Subcutaneous adipose tissue (tissue), 4 donors: ENCODE results near the gene CCT5. TPM values are rescaled to one million over a fixed set of nuclear protein-coding genes. Genes with fewer than 3 reads are reported as not detected.

Source experiments
- total RNA-seq, 4 donors: library from RNA; depleted of rRNA; stranded (reverse); fragments of >200 nt; gene quantifications; one replicate each; pipeline ENCODE4 v1.1.0, GENCODE V29; 2016
- TF ChIP-seq, protein P1 (sequence below): fragments of 450-650 bp; IDR thresholded peaks from one replicate; pipeline ENCODE4 v1.5.1; 2016; ENCODE audit warnings: low read depth, mild to moderate bottlenecking, control low read depth, antibody characterized with exemption, moderate library complexity

The CCT5 gene
- total RNA-seq, 4 donors from 2014 or later = 130 to 187 (median 153) TPM

DNA sequence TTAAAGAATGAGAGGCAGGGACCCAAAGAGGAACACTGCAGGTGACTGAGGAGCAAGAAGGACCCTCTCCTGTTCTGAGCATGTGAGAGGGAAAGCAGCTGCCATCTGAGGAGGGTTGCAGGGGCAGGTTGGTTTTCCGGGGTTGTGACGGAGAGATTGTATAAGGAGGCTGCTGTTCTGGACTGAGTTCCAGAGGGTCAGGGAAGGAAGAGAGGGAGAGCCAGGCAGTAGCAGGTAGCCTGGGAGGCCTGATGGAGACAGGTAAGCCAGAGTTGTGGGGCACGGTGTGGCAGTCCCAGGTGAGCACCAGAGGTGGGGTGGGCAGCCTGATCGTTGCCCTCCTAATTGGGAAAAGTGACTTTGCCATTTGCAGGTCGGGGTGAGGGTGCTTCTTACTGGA lies 9.8 kb downstream of the CCT5 start:
- TF ChIP-seq, protein P1, sequence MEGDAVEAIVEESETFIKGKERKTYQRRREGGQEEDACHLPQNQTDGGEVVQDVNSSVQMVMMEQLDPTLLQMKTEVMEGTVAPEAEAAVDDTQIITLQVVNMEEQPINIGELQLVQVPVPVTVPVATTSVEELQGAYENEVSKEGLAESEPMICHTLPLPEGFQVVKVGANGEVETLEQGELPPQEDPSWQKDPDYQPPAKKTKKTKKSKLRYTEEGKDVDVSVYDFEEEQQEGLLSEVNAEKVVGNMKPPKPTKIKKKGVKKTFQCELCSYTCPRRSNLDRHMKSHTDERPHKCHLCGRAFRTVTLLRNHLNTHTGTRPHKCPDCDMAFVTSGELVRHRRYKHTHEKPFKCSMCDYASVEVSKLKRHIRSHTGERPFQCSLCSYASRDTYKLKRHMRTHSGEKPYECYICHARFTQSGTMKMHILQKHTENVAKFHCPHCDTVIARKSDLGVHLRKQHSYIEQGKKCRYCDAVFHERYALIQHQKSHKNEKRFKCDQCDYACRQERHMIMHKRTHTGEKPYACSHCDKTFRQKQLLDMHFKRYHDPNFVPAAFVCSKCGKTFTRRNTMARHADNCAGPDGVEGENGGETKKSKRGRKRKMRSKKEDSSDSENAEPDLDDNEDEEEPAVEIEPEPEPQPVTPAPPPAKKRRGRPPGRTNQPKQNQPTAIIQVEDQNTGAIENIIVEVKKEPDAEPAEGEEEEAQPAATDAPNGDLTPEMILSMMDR = no peak

DNA sequence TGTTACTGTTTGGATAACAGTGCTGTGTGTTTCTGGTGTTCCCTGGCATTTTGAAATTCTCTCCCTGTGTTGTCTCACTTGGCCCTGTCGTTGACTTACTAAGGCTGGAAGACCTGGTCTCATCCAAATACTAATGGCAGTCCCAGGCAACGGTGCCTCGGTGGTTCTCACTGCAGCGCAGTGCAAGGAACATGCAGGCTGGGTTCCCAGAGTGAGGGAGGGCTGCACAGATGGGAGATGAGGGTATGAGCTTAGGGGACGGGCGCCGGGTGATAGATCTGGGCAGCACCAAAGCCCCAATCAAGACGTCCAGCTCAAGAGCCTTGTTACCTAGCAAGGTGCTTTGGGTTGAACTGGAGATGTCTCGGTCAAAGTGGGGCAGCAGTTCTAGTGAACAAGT lies 11.0 kb downstream of the CCT5 start:
- TF ChIP-seq, protein P1 = no peak

DNA sequence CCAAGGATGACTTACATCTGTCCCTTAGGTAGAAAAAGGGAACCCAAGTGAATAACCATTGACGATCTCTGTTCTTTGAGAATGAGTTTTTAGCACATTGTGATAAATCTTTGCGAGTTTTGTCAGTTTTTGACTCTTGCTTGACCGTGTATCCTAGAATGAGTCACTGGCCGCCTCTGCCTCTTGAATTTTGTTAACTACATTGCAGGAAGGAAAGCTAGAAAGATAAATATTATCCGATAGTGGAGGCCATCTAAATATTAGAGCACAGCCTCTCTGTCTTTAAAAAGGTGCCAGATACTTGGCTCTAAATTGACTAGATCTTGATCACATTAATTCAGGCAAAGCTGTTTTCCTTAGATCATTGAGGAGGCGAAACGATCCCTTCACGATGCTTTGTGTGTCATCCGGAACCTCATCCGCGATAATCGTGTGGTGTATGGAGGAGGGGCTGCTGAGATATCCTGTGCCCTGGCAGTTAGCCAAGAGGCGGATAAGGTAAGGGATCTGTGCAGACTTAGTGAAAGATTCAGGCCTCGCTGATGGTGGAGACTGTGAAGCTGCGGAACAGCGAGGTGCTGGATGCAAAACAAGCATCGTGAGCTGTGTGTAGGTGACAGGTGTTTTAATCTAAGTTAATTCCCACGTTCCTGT lies 12.2 kb downstream of the CCT5 start:
- TF ChIP-seq, protein P1 = no peak

DNA sequence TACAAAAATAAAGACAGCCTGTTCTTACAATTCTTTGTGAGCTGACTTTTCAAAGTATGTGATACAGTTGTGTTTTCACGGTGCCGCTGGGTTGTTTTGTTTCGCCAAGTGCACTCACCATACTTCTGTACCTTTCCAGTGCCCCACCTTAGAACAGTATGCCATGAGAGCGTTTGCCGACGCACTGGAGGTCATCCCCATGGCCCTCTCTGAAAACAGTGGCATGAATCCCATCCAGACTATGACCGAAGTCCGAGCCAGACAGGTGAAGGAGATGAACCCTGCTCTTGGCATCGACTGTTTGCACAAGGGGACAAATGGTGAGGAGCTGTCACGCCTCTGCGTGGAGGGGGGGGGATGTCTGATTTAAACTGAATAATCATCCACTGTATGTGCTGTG lies 12.9 kb downstream of the CCT5 start:
- TF ChIP-seq, protein P1 = no peak

DNA sequence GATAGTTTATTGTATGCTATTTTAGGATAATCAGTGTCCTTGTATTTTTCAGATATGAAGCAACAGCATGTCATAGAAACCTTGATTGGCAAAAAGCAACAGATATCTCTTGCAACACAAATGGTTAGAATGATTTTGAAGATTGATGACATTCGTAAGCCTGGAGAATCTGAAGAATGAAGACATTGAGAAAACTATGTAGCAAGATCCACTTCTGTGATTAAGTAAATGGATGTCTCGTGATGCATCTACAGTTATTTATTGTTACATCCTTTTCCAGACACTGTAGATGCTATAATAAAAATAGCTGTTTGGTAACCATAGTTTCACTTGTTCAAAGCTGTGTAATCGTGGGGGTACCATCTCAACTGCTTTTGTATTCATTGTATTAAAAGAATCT lies 14.5 kb downstream of the CCT5 start:
- TF ChIP-seq, protein P1 = no peak

DNA sequence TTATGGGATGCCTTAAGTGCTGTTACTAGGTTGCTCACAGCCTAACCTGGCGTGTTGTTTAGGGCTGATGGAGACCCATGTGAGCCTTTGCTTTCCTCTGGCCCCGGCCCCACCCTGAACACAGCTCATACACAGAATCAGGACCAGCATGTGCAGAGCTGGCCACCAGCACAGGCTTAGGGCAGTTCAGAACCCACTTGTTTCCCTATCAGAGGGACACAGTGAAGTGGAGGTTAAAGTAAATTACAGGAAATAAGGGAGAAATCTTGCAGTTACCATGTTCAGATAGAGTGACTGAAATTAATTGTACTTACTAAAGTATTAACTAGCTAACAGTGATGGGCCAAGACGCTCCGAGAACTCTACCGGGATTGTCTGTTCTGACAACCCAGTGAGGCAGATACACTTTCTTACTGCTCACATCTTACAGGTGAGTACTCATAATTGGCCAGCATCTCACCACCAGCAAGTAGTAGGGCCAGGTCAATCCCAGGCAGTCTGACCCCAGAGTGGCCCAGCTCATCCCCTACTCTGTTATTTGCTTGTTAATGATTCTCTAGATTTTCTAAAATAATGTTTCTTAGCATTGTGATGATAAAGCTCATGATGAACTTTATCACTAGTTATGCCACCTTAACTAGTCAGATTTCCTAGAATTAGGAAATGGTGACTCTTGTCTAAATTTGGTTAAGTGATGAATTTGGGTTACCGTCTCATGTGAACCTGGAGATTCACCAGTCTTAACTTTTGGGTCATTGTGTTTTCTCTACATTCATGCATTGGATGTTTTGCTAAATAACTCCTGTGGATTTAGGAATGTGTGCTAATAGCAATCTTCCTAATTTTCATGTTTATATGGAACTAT lies 15.4 kb downstream of the CCT5 start:
- TF ChIP-seq, protein P1 = no peak

DNA sequence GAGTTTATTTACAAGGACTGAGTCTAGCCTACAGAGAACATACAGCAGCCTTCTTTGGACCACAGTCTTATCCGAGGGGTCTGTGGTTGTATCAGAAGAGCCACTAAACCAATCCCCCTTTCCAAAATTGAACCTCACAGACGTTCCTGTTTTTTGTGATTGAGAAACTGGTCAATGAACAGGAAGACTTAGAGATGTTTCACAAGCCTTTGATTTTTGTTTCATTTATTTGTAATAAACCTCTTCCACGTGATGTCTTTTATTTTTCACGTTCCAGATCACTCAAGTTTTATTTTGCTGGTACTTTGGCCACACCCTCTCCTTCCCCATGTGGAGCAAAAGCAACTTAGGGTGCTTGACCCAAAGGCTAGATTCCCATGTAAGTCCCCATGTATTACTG lies 16.1 kb downstream of the CCT5 start:
- TF ChIP-seq, protein P1 = no peak
